Stimulated activated CD8-positive, alpha-beta memory T cell treated with anti-CD3 and anti-CD28 coated beads, Interleukin-4, amount 100 ng/mL, for 4 hours (primary cell): Measurements from ENCODE around the gene C20orf204.

Experiments used
- DNase-seq, 2 donors: peaks; one replicate each; pipeline ENCODE4 v3.0.0-alpha.2; 2020; ENCODE audit warnings: low read depth in 2 of 2, low spot score in 1 of 2

The C20orf204 gene

GRCh38 chr20:64055396-64055892 is 19.5 kb downstream of the C20orf204 start:
- no peak for DNase-seq

DNA sequence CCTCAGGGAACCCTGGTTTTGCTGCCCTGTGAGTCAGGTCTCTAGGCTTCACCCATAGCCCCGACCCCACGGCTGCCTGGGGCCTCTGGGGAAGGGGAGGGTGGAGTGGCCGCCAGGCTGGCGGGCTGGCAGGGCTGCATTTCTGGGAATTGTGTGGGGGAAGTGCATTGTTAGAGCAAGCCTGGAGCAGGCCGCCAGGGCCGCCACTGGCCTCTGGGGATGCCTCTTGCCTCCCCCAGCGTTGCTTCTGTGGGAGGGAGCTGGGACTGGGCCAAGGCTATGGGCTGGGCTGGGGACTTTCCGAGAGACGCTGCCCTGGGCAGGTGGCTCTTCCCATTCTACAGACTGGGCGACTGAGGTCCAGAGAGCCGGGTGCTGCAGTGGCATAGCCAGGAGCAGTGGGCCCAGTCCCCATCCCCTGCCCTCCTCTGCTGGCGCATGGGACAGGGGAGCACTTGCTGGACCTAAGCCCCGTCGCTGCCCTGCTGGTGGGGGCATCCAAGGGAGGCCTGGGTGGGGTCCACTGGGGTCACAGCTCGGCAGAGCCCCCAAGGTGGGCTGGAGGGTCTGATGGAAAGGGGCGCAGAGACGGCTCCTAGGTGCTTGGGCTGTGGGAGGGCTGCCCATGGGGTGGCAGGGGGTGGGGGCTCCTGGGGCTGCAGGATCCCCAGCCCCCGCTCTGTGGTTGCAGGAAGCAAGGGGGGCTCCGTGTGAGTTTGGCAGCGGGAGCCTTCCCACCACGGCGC is 20.1 kb downstream of the C20orf204 start:
- DNase-seq = no peak

DNA sequence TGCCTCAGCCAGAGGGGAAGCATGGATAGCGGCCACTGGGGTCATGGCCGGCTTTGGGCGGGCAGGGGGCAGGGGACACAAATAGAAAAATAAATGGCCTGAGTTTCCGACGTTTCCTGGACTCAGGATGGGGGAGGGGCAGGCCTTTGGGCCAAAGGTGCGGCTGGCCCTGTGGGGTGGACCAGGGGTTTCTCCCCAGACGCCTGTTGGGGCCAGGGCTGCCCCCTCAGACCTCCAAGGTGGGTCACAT is 20.6 kb downstream of the C20orf204 start:
- no peak for DNase-seq

DNA sequence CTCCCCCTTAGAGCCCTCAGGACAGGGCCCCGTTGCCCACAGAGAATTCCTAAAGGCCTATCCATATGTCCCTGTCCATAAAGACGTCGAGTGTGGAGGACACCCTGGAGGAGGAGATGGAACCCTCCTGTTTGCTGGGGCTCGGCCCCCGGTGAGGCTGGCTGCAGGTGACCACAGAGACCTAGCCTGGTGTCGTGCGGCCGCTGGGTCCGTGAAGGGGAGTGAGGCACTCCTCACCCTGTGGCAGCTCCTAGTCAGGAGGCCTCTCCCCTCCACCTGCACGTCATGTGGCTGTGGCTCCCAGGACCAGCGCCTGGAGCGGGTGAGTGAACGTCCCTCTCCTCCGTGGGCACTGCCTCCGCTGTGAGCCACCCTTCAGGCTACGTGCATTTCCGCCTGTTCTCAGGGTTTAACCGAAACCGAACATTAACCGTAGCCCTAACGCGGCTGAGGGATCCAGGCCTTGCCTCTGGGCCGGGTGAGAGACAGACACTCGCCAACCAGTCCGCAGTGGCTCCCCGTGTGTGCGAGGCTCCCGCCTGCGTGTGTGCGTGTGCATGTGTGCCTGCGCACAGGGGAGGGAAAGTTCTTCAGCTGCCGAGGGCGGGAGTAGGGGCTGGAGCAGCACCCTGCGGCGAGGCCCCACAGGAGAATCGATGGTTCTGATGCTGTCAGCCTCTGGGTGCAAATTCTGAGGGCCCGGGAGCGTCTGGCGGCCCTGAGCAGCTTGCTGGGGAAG is 21.1 kb downstream of the C20orf204 start:
- no peak for DNase-seq

DNA sequence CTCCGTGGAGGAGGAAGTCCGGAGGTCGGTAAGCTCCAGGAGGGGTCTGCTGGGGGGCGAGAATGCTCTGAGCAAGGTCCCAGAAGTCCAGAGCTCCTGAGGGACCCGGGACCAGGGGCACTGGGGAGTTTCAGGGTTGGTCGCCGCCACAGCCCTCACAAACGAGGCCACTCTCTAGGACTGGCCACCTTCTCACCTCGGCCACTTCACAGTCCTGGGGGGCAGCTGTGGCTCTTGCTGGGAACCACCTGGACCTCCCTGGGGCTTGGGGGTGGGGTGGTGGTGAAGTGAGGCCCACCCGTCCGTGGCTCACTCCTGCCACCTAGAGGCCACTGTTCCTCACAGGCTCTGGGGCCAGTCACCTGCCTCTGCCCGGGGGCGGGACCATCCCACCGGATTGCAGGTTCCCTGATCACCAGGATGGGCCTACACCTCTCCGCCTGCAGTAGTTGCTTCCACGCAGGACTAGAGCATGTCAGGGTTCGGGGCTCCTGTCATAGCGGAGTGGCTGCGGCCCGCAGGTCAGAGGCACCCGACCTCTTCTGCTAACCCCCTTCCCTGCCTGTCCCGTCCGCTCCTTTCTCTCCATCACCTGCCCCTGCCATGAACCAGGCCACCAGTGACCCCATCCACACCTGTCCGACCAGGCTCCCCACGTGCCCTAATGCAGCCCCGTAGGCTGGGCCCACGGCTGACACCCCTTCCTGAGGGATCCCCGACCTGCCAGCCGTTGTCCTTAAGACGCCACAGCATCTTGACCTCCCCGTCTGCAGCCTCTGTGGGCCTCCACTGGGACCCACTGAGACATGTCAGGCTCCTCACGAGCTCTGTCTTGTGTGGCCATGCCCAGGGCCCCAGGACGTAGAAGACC is 21.9 kb downstream of the C20orf204 start:
- peak; percentile 57 to 71 for DNase-seq

- DNase-seq = no peak
Observed at GRCh38 chr20:64058536-64058935, 22.6 kb downstream of the C20orf204 start.

GRCh38 chr20:64062276-64062595 is 26.3 kb downstream of the C20orf204 start:
- DNase-seq = no peak

DNA sequence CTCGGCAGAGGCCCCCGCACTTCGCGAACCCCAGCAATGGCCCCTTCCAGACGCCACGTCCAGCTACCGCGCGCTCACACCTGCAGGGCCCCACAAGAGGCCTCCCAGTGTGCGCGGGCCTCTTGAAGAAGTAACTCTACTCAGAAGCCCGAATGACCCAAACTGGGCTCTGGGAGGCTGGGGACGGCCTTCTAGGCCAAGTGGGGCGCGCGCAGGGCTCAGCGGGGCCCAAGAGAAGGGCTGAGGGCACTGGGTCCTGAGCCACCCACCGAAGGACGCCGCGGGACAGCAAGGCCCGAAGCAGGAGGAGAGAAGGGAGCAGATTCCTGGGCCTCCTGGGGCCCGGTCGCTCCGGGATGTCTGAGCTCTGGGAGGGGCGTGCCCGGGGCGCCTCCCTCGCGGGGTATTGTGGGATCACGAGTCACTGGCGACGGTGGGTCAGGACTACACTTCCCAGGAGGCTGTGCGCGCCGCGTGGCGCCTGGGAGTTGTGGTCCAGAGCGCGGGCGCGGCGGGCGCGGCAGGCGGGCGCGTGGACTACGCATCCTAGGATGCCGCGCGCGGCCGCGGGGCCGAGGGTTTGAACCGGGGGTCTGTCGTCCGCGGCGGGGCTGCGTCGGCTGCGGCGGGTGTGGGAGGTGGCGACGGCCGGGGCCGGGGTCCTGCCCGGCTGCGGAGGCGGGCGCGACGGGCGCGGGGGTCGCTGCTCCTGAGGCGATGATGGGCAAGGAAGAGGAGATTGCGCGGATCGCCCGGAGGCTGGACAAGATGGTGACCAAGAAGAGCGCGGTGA is 26.8 kb downstream of the C20orf204 start, which contains the start of gene TCEA2:
TSS of gene TCEA2 (plus strand) at position 603 of the 793 bp plus-strand sequence. CDS start at position 718, 115 bp downstream.
- DNase-seq = peak; percentile 82 to 92

DNA sequence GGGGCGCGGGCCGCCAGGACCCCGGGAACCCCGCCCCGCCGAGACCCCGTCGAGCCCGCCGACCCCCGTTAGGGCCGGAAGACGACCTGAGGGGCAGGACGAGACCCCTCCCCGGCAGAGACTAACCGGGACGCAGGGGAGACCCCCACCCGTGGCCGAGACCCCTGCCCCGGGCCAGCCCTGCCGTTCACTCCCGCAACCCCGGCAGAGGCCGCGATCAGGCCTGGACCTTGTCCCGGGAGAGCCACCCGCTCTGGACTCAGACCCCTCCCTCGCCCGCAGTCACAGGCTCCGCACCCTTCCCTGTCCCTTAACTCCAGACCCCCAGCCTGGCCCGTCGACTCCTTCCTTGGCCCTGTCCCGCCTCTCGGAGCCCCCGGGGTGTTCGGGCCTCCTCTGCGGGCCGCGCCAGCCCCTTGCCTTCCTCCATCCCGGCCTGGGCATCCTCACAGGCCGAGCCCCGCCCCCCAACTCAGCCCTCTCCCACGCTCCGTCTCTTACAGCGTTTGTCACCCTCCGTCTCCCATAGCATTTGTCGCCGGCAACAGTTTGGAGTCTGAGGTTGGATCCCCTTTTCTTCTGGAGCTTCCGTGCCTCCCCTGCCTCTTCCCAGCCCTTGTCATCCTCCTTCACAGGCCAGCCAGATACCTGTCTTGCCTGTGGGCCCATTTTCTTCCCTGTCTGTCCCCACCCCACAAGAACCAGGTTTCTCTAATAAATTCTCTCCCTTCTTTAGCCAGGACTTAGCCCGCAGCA is 27.6 kb downstream of the C20orf204 start:
- DNase-seq = no peak

- DNase-seq = no peak
Observed at GRCh38 chr20:64064145-64064698, 28.2 kb downstream of the C20orf204 start.

DNA sequence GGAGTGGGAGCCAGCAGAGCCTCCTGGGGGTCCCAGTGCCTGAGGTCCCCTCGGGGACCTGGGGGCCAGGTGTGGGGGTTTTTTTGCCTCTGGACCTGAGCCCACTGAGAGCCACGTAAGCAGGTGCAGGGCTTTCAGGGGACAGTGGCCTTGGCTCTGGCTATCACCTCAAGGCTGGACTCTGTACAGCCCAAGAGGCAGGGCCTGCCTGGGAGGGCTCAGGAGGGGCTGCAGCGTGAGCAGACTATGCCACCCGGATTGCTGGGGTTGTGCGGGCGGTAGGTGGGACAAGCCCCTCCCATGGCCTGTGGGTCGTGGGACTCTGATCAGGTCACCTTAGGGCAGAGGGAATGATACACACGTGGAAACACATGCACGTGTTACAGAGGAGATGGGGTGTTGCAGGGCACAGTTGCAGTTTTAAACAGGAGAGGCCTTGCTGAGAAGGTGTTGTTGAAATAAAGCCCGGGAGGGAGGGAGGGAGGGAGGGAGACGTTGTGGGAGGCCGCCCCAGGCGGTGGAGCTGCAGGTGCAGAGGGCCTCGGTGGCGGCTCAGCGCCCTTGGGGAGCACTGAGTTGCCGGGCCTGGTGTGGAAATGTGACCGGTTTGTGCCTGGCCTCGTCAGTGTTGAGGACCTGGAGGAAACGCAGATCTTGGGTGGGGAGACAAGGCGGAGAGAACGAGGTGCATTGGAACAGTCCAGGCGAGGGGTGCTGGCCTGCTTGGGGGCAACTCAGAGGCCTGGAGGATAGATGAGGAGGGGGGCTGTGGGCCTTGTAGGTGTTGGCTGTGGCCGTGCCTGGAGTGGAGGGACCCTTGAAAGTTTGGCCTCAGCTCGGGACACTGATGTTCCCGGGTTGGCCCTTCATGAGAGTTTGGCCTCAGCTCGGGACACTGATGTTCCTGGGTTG is 29.3 kb downstream of the C20orf204 start:
- DNase-seq = no peak

DNA sequence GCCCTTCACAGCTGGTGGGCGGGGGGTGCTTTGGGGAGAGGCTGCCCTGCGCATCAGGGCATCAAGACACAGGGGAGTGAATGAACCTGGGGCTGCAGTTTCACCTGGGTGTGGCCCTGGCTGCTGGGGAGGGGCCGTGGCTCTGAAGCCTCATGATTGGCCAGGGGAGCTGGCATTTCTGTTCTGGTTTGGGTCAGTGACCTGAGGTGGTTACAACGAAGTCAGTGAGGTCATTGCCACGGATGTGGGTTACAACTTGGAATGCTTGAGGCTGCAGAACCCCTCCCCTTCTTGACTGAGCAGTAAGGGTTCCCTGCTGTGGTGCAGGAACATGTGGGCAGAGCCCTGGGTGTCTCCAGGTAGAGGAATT is 30.0 kb downstream of the C20orf204 start:
- DNase-seq = peak in 1 of 2 donors; percentile 23

GRCh38 chr20:64067005-64067632 is 31.1 kb downstream of the C20orf204 start:
- no peak for DNase-seq

DNA sequence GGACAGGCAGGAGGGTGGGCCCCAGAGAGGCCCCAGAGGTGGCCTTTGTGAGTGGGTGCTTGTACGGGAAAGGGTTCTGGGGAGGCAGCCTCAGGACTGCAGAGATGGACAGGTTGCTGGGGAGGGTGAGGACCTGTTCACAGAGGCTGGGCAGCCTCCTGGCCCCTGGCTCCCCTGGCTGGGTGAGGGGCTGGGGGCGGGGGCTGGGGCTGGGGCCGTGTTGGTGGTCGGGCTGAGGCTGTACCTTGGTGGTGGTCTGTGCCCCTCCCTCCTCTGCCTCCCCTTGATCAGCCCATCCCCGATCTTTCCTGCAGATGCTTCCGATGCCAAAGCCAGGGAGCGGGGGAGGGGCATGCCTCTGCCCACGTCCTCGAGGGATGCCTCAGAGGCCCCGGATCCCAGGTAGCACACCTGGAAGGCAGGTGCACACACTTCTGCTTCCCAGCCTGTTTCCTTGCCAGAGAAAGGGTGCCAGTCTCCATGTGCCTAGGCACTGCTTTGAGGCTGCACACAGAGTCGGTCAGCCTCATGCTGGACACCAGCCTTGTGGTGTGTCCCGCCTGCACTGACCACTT is 31.8 kb downstream of the C20orf204 start:
- DNase-seq = no peak

DNA sequence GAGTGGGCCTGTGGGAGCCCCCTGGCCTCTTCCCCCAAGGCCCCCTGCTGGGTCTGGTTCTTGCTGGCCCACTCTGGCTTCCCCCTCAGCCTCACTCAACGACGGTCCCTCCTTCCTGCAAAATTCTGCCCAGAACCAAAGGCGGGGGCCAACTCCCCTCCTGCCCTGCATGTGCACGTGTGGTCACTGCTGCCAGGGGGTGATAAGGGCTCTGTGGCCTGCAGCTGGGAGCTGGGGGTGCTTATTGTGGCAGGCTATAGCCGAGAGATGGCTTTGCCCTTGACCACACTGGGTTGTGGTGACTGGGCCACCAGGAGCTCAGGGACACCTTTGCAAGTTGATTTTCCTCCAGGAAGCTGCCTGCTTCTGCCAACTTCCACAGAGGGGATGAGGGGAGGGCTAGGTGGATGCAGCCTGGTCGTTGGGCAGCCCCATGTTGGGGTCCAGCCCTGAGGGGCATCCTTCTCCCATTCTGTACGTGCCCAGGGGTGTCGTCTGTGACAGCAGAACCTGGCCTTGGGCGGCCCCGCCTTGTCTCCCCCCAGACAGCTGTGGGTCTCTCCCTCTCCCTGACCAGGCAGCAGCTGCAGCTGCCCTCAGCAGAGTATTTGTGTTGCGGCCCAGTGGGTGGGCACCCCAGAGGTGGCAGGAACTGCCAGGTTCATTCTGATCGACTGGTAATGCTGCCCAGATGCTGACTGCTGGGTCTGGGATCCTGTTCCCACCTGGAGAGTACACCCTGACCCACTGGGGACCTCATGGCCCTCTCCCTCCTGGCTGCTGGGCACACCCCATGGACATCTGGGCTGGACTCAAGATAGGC is 32.6 kb downstream of the C20orf204 start:
- no peak for DNase-seq

DNA sequence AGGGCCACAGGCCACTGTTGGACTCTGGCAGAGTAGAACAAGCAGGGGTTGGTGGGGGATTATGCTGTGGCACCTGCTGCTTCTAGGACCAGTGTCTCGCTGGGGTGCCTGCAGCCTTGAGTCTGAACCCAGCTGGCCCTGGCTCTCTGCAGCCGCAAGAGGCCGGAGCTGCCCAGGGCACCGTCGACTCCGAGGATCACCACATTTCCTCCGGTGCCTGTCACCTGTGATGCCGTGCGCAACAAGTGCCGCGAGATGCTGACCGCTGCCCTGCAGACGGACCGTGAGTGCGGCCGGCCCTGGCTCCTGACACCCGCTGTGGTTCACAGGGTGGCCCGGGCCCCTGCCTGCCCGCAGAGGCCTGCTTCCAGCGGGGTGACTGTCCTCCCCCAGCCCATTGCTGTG is 33.2 kb downstream of the C20orf204 start:
- DNase-seq = no peak

GRCh38 chr20:64069614-64070243 is 33.7 kb downstream of the C20orf204 start:
- DNase-seq = no peak
